C1 segment of cervical spinal cord (tissue), 14 donors: ENCODE measurements around the gene COPS9.

Experiments
- DNase-seq, 14 donors: peaks; one replicate each; lab custom pipeline; 2025; lab: John Stamatoyannopoulos, UW

The COPS9 gene

DNA sequence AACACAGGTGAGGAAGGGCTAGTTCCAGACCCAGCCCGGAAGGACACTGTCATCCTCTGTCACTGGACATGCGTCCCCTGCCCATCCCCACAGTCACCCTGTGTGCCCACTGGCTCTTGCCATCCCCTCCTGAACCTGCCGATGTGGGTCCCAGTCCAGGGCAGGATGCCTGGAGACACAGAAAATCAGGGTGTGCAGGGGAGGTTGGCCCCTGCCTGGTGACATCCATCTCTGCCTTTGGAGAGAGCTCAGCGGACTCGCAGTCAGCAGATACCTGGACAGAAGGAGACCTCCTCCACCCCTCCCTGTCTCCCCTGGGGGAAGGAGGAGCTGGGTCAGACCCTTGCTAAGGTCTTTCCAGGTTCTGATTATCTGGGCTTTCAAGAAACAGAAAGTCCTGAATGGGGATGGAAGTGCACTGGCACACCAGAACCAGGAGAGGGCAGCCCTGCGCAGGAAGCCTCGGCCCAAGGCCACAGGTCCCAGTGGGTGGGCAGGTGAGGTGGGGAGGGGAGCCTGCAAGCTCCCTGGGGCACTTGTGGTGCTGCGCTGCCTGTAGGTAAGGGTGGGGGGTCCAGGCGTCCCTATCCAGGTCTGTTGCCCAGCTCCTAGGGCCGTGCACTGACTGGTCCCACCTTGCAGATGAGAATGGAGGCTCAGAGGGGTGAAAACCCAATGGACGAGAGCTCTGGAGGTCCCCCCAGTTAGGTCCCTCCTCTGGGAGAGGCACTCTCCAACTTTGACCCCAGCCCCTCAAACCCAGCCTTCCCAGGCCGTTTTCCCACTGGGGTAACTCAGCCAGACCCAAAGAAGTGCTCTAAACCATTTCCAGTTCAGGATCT is 14.1 kb upstream of the COPS9 start:
- peak in 7 of 14 donors; percentile 12 to 52 (median 18) for DNase-seq

DNA sequence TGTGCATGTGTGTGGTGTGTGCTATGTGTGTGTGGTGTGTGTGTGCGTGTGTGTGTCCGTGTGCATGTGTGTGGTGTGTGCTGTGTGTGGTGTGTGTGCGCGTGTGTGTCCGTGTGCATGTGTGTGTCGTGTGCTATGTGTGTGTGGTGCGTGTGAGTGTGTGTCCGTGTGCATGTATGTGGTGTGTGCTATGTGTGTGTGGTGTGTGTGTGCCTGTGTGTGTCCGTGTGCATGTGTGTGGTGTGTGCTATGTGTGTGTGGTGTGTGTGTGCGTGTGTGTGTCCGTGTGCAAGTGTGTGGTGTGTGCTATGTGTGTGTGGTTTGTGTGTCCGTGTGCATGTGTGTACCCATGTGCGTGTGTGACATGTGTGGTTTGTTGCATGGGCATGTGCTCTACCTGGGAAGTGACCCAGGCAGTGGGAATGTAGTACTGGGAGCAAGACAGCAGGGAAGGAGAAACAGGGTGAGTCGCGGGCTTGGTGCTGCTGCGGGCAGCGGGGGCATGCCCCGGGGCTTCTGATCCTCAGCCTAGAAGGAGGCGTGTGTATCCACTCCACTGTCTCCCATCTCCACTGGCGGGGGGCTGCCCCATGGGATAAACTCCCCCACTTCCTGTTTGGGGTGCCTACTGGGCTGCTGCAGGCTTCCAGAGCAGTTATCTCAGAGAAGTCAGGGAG is 11.9 kb upstream of the COPS9 start:
- no peak for DNase-seq

DNA sequence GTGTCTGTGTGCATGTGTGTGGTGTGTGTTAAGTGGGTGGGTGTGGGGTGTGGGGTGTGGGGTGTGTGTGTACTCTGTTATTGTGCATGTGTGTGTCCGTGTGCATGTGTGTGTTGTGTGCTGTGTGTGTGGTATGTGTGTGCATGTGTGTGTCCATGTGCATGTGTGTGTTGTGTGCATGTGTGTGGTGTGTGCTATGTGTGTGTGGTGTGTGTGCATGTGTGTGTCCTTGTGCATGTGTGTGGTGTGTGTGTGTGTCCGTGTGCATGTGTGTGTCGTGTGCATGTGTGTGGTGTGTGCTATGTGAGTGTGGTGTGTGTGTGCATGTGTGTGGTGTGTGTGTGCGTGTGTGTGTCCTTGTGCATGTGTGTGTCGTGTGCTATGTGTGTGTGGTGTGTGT is 11.3 kb upstream of the COPS9 start:
- DNase-seq, result no peak

DNA sequence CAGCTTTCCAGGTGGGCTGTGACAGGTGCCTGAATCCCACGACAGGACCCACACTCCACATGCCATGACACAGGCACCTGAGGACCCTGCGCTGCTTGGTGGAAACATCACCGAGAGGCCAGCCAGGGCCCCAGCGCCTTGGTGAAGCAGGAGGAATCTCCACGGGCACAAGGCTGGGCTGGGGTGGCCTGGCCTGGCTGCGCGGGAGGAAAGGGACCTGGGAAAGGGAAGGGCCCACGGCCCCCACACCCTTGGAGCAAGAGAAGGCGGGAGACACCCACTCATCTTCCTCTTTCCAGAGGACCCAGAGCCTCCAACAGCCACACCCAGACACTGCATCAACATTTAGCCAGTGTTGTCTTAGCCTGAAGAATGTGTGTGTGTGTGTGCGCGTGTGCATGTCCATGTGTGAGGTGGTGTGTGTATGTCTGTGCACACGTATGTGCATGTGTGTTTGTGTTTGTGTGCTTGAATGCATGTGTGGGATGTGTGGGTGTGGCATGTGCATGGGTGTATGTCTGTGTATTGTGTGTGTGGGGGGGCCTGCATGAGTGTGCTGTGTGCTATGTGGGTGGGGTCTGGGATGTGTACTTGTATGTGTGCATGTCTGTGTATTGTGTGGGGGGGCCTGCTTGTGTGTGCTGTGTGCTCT is 10.6 kb upstream of the COPS9 start:
- DNase-seq, result no peak

DNA sequence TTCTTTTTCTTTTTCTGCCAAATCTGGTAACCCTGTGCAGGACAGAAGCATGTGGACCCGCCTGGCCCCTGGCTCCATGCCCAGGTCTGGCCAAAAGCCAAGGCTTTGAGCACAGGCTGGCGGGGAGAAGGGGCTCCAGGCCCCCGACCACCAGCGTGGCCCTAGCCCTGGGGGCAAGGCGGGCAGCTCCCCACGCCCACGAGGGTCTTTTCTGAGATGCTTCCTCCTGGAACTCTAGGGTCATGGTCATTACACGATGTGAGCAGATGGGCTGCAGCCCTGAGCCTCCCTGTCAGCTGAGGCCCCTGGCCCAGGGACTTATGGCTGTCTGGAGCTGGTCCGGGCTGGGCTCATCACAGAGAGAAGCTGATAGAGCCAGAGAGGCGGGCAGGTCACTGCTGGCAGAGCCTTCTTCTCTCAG is 10.0 kb upstream of the COPS9 start:
- DNase-seq, result peak in 2 of 14 donors; percentile 29 to 65

DNA sequence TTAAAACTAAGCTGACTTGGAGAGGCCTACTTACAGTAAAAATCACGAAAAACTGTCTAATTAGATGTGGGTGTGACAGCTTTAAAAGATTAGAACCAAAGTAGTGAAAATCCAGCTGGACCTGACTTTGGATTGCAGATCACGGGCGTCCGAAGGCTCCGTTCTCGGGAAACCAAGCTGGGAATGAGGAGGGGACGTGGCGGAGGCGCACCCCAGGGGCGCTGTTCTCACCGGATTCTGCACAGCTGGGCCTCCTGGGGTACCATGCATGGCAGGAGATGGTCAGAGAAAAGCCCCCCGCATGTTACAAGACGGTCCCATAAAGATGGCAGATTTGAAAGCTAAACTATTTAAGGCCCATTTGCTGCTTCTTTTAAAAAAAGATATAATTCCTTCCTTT is 9.4 kb upstream of the COPS9 start:
- no peak for DNase-seq

DNA sequence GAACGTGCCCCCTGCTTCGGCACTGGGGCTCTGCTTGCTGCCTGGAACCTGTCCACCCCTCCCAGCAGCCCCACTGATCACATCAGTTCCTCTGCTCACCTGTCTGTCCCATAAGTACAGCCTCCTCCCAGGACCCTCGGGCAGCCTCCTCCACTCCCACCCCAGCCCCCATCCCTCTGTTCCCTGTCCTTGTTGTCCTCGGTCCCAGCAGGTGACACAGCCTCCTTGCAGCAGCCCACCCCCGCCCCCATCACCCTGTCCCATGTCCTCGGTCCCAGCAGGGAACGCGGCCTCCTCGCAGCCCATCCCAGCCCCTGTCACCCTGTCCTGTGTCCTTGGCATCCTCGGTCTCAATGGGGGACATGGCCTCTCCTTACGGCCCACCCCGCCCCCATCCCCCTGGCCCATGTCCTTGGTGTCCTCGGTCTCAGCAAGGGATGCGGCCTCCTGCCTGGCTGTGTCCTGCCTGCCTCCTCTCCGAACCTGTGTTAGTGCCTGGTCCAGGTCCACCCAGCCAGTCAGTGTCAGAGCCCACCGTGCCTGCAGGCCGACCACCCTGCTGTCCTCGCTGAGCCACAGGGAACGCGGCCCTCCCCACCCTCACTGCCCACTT is 8.7 kb upstream of the COPS9 start:
- no peak for DNase-seq

DNA sequence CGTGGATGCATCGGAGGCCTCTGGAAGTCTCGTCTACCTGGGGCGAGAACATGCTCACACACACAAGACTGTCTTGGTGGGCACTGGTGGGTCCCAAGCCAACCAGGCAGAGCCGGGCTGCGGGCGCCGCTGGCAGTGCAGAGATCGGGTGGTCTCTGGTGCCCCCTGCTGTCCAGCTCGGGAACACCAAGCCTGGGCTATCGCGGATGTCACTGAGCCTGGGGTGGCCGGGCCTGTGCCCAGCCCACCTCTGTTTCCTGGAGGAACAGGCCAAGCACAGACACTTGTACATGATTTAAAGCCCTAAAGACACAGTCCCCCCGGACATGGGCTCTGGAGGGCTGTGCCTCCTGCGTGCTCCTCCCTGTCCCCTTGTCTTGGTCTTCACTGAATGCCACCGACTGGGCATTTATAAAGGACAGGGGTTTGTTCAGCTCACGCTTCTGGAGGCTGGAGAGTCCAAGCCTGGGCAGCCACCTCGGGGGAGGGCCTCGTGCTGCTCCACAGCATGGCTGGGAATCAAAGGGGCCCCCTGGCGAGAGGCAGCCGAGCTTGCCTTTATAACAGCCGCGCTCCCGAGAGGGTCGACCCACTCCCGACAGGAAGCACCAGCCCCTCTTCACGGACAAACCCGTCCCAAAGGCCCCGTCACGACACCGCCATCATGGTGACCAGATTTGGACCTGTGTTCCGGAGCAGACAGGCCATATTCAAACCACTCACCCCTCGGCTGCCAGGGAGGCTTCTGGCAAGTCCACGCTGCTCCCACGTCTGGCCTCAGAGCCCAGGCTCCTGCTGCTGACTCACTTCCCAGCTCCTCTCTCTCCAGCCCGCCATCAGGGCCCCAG is 7.9 kb upstream of the COPS9 start:
- DNase-seq, result peak in 13 of 14 donors; percentile 8 to 84 (median 53)

DNA sequence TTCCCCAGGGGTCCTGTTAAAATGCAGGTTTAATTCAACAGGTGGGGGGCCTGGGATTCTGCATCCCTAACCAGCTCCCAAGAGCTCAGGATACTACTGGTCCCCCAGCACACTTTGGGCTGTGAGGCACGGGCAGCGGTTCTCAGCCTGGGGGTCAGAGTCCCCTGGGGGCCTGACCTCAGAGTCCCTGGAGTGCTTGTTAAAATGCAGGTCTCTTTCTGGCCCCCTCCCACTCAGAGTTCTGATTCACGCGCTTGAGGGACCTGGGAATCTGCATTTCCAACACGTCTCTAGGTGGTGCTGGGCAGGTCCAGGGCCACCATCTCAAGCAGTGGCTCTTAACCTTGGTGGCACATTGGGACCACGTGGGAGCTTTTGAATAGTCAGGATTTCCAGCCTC is 7.2 kb upstream of the COPS9 start:
- DNase-seq, result no peak

DNA sequence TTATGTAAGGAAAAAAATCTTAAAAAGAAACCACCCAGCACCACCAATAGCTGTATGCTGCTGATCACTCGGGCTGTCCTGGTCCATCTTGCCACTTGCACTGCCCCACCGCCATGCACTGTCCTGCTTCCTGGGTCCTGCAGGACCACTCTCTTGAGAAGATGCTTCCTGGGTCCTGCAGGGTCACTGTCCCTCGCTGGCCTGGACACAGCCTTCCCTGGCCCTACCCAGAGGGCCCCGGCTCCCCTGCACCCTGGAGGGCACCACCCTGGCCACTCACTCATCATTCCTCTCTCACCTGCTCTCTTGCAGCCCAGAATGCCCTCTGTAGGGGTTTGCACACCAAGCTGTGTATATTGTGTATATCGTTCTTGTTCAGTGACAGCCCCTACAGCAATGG is 6.8 kb upstream of the COPS9 start:
- no peak for DNase-seq

DNA sequence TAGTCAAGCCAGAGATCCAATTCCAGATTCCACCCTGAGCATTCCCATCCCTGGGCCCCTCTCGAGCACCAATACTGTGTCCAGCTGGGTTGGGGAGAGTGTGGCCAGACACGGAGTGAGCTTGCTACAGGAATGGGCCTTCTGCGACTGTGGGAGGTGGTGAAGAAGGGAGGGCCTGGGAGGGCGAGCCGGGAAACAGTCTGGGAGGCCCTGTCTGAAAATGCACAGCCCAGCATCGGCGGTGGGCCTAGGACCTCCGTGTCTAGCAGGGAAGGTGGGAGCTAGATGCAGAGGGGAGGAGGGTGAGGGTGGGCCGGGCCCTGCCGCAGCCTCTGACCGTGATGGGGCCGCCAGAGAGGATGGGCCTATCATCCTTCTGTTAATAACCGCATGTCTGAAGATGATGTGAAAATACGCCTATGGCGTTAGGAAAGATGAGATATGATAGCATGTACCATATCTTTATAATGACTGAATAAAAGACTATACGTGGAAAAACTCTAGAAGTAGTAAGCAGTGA is 6.2 kb upstream of the COPS9 start:
- DNase-seq, result no peak

DNA sequence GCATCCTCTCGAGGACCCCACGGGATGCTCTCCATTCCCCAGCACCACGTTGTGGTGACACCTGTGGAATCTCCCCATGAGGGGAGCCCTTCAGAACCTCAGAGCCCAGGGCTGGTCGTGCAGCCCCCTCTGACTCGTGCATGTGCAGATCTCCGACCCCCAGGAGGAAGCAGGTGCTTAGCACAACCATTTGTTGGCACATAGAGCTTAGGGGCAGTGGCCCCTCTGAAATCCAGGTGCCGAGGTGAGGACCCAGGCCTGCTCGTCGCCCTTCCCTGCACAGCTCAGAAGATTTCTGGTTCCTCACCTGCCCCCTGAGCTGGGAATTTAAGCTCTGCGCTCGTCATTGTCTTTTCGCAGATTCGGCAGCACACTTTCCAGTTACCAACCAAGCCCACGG is 5.6 kb upstream of the COPS9 start:
- no peak for DNase-seq

DNA sequence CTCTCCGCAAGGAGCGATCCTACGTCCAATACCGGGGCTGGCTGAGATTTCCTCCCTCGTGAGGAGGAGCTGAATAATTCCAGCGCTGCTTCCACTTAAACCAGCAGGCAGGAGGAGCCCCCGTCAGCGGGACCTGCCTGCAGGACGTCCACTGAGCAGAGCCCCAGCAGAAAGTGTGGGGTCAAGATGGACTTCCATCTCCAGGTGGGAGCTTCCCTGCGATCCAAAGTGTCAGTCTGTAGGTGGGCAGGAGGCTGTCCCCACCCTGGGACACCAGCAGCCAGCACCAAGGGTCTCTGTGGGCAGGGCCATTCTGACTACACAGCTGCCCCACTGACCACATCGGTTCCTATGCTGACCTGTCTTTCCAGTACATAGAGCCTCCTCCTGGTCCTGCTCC is 4.8 kb upstream of the COPS9 start:
- no peak for DNase-seq

DNA sequence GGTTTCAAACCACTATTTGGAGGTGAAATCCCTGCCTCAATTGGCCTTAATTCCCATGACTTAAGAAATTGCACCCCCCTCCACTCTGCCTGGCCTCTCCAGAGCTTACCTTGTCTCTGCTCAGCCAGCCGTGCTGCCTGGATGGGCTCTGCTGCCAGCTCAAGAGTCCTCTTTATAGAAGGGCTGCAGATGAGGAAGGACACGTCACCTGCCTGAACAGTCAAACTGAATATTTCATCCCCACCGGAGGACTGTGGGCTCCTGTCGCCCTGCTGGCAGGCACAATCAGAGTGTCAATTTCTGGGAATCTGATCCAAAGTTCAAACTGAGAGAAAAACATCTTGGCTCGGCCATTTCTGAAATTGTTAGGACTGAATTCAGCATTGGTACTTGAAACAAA is 4.4 kb upstream of the COPS9 start, which contains the start of gene OTOS:
OTOS (minus strand) TSS at position 148 of the 400 bp plus-strand sequence. CDS start 332 bp downstream, outside the sequence.
- DNase-seq, result no peak

DNA sequence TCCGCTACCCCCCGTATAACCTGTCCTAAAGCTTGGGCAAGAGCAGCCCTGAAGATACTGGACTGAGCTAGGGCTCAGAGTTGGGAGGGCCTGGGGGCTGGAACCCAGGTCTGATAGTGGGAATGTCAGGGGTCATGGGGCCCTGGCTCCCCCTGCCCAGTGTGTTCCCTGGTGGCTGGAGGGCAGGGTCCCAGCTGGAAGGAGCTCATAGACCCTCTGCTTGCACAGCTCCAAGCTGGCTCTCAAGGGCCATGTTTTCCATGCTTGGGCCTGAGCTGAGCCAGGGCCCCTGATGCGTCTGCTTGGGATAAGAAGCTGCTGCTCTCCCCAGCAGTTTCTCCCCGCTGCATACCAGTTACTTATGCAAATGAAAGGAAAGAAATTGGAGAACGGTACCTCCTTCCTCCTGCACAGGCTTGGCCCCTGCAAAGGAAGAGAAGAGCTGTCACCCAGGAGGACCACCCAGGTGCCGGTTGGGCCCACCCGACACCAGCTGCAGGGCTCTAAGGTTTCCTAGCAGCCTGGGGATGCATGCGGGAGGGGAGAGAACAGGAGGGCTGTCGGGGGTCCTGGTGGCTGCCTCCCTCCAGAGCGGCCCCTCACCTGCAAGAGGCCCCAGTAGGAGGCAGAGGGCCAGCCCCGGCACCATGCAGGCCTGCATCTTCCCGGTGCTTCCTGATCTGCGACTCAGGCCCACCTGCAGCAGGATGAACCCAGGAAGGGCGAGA is 3.7 kb upstream of the COPS9 start:
- no peak for DNase-seq

DNA sequence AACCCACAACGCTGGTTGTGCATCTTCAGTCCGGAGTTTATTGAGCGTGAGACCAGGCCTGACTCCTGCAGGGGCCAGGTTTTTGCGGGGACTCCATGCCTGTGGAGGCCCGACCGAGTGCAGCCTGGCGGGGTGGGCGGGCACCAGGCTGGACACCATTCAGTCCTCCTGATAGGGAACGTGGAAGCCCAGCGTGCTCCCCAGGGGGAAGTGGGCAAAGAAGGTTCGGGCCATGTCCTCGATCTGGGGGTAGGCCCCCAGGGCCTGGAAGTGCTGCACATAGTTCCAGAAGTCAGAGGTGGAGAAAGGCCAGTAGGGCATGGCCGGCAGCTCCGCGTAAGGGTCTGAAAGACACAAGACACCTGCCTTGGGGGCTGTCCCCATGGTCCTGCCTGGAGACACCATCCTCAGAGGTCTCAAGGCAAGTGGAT is 2.9 kb upstream of the COPS9 start:
- no peak for DNase-seq

DNA sequence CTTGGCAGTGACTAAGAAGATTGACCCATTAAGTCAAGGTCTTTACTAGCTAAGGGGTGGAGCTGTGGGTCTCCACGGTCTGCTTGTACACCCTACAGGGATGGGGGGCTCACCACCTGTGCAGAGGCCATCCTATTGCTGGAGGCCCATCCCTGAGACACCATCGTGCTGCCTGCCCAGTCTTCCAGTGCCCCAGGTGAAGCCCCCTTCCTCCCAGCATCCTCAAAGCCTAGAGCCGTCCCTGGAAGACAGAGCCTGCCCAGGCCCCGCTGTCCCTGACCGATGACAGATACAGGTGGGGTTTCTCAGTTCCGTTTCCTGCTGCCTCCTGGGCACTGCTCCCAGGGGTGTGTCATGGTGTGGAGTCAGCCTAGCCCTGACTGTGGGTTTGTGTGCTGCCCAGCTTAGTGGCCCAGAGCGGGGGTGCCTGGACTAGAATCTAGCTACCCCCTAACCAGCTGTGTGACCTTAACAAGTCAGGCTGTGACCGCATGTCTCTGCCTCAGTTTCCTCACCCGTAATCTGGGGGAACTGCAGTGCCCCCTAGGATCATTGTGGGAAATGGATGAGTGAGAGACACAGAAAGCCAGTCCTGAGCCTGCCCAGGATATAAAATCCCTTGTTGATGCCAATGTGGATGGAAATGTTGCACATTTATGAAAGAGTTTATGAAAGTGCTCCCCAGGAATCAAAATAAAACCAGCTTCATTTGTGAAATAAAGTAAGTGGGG is 2.3 kb upstream of the COPS9 start:
- no peak for DNase-seq

DNA sequence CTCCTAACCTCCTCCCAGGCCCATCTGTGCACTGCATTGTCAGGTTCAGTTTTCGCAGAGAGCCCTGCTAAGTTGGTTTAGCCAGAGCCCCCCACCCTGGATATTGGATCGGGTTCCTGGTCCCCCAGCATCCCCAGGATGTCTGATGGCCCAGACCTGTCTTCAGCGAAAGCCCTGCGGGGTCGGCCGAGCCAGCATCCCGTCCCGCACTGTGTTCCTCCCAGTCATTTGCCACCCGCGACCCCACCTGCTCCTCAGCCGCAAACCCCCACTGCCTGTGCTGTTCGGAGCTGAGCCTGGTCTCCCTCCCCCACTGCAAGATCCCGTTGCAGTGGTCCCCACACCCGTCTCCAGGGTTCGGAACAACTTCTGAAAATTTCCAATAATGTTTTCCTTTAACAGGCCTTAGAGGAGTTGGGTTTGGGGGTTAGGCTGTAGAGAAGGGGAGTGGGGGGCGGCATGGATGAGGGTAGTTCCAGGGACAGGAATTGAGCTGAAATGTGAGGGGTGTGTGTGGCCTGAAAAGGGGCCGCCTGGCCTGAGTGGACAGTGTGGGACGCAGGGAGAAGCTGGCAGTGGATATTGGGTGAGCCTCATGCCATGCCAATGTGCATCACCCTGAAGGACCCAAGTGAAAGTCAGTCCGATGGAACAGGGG is 1.6 kb upstream of the COPS9 start:
- no peak for DNase-seq
